Brain pericyte (primary cell): ENCODE data around the gene PRRT1.

ENCODE experiments used
- DNase-seq: peaks from one replicate; pipeline ENCODE4 v3.0.0-alpha.2; 2012; ENCODE audit warnings: low read depth, low spot score

The PRRT1 gene

DNA sequence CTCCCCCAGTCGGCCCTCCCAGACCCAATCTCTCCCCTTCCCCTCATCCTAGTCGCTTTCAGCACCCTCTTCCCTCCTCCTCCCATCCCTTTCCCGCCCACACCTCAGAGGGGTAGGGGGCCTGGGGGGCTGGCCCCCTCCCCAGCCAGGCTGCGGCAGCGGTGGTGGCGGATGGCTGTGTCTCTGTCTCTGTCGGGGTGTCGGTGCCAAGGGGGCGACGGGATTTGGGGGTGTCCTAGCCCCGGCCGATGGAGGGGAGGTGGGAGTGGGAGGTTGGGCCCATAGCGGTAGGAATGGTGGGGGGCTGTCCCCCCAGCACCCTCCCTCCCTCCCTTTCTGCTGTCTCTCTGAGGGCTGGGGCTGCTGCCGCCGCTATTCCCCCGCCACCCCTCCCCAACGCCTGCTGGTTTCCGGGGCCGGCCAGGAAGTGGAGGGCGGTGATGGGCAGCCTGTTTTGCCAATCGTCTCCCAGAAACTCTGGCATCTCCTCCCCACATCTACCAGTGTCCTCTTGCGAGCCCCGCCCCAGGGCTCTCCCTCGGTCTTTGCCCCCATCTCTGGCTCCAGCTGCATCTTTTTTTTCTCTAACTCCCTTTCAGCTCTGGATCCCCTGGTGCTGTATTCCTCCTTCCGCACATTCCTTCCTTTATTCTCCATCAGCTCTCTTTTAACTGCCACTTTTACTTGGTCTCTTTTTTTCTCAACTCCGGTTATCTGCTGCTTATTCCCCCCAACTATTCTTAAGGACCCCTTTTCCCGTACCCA lies 24.2 kb upstream of the PRRT1 start, which contains the start of gene AGPAT1:
Gene AGPAT1 (minus strand): TSS at position 374 of the 765 bp plus-strand sequence. CDS start 4,588 bp downstream, outside the sequence.
- peak; percentile 82 for DNase-seq

- DNase-seq: no peak
Measured at GRCh38 chr6:32175322-32175710, 23.6 kb upstream of the PRRT1 start.

- no peak for DNase-seq
Measured at GRCh38 chr6:32174416-32174815, 22.7 kb upstream of the PRRT1 start.

DNA sequence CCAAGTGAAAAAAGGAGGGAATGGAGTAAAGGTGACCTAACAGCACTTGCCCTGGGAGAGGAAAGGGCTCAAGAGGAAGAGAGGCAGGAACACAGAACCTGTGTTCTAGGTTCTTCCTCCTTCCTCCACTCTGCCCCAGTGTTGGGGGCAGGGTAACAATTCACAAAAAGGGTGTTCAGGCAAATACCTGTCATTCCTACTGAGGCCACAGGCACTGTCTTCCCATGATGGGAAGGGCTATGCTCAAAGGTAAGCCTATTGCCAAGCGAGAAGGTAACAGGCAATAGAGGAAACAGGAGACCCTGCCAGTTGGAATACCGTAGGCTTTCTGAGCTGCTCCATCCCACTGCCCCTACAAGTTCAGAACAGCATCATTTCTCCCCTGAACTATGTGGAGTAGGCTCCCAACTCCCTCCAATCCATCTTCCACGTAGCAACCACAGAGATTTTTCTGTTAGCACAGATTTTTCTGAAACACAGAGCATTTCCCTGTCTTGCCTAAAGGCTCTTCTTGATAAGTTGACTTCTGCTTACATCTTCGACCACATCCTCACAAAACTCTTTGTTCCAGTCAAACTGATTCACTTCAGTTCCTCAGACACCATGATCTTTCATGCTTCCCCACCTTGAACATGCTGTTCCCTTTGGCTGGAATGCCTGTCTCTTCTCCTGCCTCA lies 21.4 kb upstream of the PRRT1 start:
- DNase-seq: no peak

DNA sequence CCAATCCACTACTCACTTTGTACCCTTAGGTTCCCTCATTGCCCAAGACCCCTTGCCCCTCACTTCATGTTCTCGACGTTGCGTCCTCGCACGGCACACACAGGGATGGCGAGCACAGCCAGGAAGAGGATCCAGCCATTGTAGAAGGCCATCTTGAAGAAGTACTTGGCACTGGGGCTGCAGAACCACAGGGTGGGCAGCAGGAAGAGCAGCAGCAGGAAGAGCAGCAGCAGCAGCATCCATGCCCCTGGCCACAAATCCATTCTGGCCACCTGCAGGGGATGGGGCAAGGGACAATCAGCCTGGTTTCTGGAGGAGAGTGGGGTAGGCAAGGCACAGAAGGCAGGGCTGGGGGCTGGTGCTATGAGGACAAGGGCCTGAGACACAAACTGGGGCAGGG lies 19.5 kb upstream of the PRRT1 start:
- no peak for DNase-seq

DNA sequence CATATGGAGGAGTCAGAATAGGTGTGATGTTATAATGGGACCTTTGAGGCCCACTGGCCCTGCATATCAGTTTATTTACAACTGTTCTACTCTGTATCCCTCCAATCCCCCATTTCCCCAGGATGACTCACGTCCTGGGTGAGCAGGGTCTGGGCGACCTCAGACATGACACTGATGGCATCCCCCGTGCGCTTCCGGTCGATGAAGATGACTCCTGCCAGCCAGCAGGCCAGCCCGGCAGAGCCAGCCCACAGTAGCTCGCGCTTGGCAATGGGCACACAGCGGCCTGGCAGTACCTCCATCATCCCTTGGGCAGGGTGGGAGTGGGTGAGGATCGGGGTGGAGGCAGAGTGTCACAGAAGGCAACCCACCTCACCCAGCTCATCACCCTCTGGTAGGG lies 18.6 kb upstream of the PRRT1 start:
- DNase-seq: no peak

DNA sequence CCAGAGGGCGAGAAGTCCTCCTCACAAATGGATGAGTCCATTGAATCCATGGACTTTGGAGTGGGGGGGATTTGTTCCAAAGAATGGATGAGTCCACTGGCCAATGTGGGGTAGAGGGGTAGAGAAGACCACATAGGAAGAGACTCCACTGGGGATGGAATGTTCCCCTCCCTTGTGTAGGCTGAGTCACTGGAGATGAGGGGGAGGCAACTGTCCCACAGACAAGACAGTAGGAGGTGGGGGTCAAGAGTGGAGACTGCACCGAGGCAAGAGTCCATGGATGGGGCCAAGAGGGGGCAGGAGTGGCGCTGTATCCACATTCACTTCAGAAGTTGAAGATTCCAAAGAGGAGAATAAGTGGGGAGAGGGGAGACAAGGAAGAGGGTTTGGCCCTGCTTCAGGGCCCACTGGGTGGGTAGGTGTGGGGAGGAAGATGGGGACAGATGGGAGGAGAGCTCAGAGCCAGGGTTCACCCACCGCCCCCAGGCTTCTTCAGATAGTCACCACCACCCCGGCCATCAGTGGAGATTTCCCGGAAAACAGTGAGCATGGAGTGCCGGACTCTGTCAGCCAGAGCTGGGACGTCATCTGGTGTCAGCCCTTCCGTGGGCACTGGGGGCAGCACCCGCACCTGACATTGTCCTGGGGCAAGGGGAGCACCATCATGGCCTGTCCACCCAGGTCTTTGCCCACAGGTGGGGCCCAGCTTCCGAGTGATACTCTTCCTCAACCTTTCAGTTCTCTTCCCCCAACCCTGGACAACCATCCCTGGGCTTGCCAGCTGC lies 17.3 kb upstream of the PRRT1 start:
- no peak for DNase-seq

DNA sequence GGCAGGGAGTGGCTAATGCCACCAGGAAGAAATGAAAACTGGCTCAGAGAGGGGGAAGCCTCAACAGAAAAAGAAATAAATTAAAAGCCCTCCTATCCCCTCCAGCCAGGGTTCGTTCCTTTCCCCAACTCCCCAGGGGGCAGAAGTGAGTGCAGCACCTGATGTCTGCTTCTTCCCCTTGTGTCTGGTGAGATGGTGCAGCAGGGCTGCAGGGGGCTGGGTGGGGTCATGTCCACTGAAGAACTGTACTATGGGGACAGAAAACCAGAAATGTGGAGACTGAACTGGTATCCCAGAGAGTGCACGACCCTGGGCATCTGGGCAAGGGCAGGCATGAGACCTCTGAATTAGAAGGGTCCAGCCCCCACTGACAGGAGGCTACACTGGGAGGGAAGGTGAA lies 16.6 kb upstream of the PRRT1 start:
- no peak for DNase-seq

DNA sequence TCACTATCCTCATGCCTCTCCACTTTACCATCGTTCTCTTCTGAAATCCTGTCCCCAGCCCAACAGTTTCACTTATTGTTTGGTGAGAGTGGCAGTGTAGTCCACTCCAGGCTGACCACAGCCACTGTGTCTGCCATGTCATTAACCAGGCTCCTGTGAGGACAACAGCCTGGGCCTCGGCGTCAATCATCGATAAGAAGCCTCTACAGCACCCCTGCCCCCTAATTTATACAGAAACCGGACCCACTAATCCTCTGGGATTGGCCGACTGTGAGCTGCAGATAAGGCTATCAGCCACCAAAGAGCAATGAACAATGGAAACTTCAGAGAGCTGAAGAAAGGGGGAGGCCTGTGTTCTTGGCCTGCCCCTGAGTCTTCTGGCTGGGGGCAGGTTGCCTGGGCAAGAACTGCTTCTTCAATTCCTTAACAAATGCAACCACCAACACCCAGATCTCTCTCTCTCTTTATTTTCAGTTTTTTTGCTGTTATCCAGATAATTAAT lies 16.1 kb upstream of the PRRT1 start:
- no peak for DNase-seq

GRCh38 chr6:32167154-32167760 lies 15.5 kb upstream of the PRRT1 start:
- no peak for DNase-seq

DNA sequence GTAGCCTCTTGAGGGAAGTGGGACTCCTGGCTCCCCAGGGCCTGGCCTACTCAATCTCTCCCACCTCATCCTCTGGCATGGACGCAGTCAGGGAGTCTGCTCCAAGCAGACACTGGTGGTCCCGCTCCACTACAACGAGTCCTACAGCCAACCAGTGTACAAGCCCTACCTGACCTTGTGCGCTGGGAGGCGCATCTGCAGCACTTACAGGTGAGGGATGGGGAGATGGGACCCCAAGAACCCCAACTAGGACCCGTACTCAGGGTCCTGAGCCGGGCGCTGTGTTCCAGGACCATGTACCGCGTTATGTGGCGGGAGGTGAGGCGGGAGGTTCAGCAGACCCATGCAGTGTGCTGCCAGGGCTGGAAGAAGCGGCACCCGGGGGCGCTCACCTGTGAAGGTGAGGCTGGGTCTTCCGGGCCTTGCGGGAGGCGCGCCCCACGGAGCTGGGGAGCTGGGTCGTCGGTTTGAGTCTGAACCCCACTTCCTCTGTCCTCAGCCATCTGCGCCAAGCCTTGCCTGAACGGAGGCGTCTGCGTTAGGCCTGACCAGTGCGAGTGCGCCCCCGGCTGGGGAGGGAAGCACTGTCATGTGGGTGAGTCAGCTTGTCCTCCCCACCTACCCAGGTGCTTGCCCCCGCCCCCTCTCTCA lies 14.8 kb upstream of the PRRT1 start:
- no peak for DNase-seq

- no peak for DNase-seq
Measured at GRCh38 chr6:32164295-32164694, 12.6 kb upstream of the PRRT1 start, which contains the start of gene EGFL8. Gene EGFL8 (plus strand): TSS chr6:32164595. CDS start chr6:32166166, 1,571 bp downstream.

GRCh38 chr6:32163559-32164258 lies 12.0 kb upstream of the PRRT1 start:
- no peak for DNase-seq

DNA sequence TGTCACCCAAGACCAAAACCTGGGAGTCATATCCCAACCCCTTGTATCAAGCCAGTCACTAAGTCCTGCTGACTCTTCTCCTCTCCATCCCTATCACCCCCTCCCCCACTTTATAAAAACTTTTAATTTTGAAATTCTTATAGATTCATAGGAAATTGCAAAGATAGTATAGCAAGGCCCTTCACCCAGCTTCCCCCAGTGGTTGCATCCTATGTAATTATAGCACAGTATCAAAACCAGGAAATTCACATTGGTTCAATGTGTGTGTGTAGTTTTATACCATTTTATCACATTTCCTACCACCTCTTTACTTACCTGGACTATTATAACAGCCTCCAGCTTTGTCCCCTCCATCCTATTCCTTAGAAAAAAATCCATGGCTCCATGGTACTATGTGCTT lies 6.3 kb upstream of the PRRT1 start:
- DNase-seq: no peak

DNA sequence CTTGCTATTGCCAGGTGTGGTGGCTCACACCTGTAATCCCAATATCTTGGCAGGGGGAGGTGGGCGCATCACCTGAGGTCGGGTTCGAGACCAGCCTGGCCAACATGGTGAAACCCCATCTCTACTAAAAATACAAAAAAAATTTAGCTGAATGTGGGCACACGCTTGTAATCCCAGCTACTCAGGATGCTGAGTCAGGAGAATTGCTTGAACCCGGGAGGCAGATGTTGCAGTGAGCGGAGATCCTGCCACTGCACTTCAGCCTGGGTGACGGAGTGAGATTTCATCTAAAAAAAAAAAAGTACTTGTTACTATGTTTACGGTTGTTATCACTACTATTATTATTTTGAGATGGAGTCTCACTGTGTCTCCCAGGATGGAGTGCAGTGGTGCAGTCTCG lies 5.2 kb upstream of the PRRT1 start:
- DNase-seq: no peak

DNA sequence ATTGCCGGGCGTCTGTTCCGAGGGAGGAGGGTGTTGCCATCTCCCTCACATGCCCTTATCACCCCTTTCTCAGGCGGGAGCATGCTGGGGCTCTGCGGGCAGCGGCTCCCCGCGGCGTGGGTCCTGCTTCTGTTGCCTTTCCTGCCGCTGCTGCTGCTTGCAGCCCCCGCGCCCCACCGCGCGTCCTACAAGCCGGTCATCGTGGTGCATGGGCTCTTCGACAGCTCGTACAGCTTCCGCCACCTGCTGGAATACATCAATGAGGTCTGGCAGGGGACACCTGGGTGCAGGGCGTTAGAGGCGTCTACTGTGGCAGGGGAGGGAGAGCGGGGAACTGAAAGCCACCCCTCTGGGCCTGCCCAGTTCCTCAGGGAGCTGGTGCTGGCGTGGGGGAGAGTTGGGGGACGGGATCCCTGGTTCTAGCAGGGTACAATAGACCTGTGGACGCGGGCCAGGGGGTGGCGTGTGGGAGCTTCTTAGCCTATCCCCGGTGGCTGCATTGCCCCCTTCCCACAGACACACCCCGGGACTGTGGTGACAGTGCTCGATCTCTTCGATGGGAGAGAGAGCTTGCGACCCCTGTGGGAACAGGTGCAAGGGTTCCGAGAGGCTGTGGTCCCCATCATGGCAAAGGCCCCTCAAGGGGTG lies 2.9 kb upstream of the PRRT1 start:
- DNase-seq: no peak

DNA sequence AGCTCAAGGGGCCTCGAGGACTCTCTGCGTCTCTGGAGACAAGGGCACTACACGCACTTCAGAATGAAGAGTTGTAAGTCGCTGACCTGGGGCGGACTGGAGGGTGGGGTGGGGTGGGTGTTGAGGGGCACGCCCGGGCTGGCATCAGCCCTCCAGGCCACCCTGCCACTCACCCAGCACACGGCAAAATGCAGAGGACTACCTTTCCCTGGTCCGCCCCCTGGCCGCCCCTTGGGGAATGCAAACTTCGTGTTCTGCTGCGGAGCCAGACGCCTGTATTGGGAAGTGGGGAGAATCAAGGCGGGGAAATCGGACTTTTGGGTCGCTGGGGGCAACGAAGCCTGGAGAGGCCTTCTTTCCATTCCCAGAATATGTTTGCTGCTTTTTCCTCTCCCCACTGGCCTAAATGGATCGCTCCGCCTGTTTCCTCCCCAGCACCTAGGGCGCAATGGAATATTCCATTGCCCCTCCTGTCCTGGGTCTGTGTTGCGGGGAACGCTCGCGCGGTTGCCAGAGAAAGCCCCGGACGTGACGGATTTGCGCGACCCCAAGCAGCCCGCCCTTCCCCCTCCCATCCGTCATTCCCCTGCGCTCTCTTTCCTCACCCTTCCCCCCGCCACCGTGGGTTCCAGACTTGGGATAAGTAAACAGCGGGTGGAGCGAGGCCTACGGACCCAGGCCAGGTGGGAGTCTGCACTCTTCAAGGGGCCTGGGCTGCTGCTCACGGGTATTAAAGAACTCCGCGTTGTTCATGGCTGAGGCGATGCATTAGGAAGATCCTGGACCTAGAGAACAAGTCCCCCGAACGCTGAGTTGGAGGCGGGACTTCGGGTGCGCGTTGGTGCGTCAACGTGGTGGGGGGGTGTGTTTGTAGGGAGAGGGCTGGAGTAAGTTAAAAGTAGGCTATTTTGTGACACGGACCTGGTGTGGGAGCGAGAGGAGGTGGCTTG lies 2.1 kb upstream of the PRRT1 start, which contains the start of gene PPT2:
Gene PPT2 (plus strand): TSS at position 578 of the 950 bp plus-strand sequence. CDS start 454 bp downstream, outside the sequence.
- DNase-seq: peak; percentile 90

GRCh38 chr6:32152769-32153563 lies 1.2 kb upstream of the PRRT1 start:
- DNase-seq: no peak
